Spleen (tissue), 11 donors: ENCODE measurements around the gene STXBP6. TPM values are rescaled to one million over a fixed set of nuclear protein-coding genes. Genes with fewer than 3 reads are reported as not detected.

Experiments used
- DNase-seq: peaks from one replicate; pipeline ENCODE4 v3.0.0-alpha.2; 2020
- H3K27ac ChIP-seq, 8 donors: fragments of 200-600 bp; sonication (generic) in 7 of 8; 1 replicate in 4 of 8; 2 replicates in 4 of 8; pipeline versions ENCODE4 v1.5.0 to v1.8.0; 2016 to 2021; ENCODE audit warnings: inconsistent platforms in 4 of 8, mild to moderate bottlenecking in 4 of 8, moderate library complexity in 1 of 8
- H3K27me3 ChIP-seq, 7 donors: fragments of 200-600 bp; sonication (generic) in 6 of 7; replicated peaks in 1 of 7; 1 replicate in 4 of 7; 2 replicates in 3 of 7; pipeline versions ENCODE4 v1.5.0 to v1.8.0; 2016 to 2021; ENCODE audit warnings: inconsistent platforms in 3 of 7, mild to moderate bottlenecking in 1 of 7
- H3K36me3 ChIP-seq, 6 donors: fragments of 200-600 bp; sonication (generic) in 5 of 6; 1 replicate in 4 of 6; 2 replicates in 2 of 6; pipeline versions ENCODE4 v1.5.0 to v1.8.0; 2016 to 2021; ENCODE audit warnings: inconsistent platforms in 2 of 6
- H3K4me1 ChIP-seq, 6 donors: fragments of 200-600 bp; sonication (generic) in 5 of 6; 1 replicate in 3 of 6; 2 replicates in 3 of 6; pipeline versions ENCODE4 v1.5.0 to v1.8.0; 2016 to 2021; ENCODE audit warnings: inconsistent platforms in 3 of 6
- H3K4me3 ChIP-seq, 8 donors: fragments of 200-600 bp; sonication (generic) in 7 of 8; 1 replicate in 4 of 8; 2 replicates in 4 of 8; pipeline versions ENCODE4 v1.5.0 to v1.8.0; 2016 to 2021; ENCODE audit warnings: inconsistent platforms in 4 of 8, mild to moderate bottlenecking in 4 of 8, moderate library complexity in 2 of 8
- H3K9me3 ChIP-seq, 8 donors: fragments of 200-600 bp; sonication (generic) in 7 of 8; 1 replicate in 4 of 8; 2 replicates in 4 of 8; pipeline versions ENCODE4 v1.5.0 to v1.8.0; 2016 to 2021; ENCODE audit warnings: inconsistent platforms in 4 of 8
- POLR2A ChIP-seq, 3 donors: fragments of 450-650 bp; IDR thresholded peaks; one replicate each; pipeline ENCODE4 v1.5.1; 2017; ENCODE audit warnings: antibody characterized with exemption in 3 of 3, mild to moderate bottlenecking in 1 of 3
- POLR2AphosphoS5 ChIP-seq, 3 donors: sonication (generic); formaldehyde crosslinking; IDR thresholded peaks; one replicate each; pipeline ENCODE4 v1.5.1; 2017; ENCODE audit warnings: antibody characterized with exemption in 3 of 3
- WGBS, 5 donors: extraction: QIAGEN DNeasy Blood & Tissue Kit in 3 of 5; methylation state at CpG; one replicate each; pipeline versions ENCODE4 v1.1.5 to v1.1.7; 2013 to 2018; 5-methylcytosine and 5-hydroxymethylcytosine counted together
- intact Hi-C: fragments of 100-400 bp; cut with DNase I; formaldehyde crosslinking; loops from one replicate; pipeline ENCODE4 v1.15.0; 2023; ENCODE audit warnings: low total_unique reads
- polyA plus RNA-seq, 3 donors: library from polyadenylated mRNA; stranded (reverse); fragments of 200-250 nt; gene quantifications; one replicate each; pipeline ENCODE4 v1.2.1, GENCODE V29; 2013
- total RNA-seq, 7 donors: library from RNA; depleted of rRNA in 3 of 7; stranded (reverse); fragments of >200 nt in 3 of 7; fragmentation: NEBNext Ultra II Directional in 4 of 7; extraction: Animal tissue kit (Norgen Biotek cat#: 25700) in 4 of 7; gene quantifications; one replicate each; pipeline versions ENCODE4 v1.1.0 to v1.2.1, GENCODE V29; 2016 to 2021
- TF ChIP-seq, protein P1 (sequence below), 11 experiments: fragments of 200-600 bp in 7 of 11; fragments of 450-650 bp in 4 of 11; sonication (generic) in 4 of 11; IDR thresholded peaks in 8 of 11; conservative IDR thresholded peaks in 3 of 11; 1 replicate in 7 of 11; 2 replicates in 4 of 11; pipeline versions ENCODE4 v1.4.0 to v1.8.0; 2016 to 2021; ENCODE audit warnings: antibody characterized with exemption in 11 of 11, inconsistent platforms in 4 of 11, mild to moderate bottlenecking in 1 of 11
- donor health status: healthy with polysubstance abuse.
- donor health status: DM: no; HTN: no; CAD: no; lungs with moderate emphysema.
- donor health status: DM: no; HTN: no; CAD: no.
- donor health status: Bipolar disorder and iron deficiency.
- donor health status: healthy.
- donor health status: DM: no; HTN: no; CAD: no.
- donor health status: DM: yes; HTN: yes; CAD: no.

The STXBP6 gene
- total and polyA plus RNA-seq, 10 donors = 0.76 to 1.4 (median 0.87) TPM

DNA sequence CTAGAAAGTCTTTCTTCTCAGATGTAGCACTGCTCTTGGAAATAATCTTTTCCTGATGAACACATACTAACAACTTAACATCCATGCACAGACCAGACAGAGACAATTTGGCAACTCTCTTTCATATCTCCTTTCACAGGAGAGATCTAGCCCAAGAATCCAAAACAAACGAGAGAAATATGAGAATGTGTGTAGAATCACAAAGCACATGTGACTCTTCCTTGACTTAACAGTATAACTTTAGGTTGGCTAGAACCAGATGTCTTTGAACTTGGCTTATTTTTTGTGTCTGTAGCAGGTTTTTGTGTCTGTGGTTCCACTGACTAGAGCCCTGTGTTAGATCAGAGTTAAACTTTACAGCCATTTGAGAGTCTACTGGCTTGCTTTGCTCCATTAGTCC lies 114.2 kb downstream of the STXBP6 start:
- intact Hi-C loops = no loop called here
- Histone ChIP-seq H3K27ac (no peak overlapping the region), H3K36me3 (no peaks in the 10 kb centered on the region), H3K27me3 (peaks cover 0 to 15% (median 0%) of the 10 kb centered on the region in 7 donors), H3K9me3 (no peaks in the 10 kb centered on the region), H3K4me3 (no peak overlapping the region), H3K4me1 (no peaks in the 10 kb centered on the region)
- 74 to 92% (median 81%) methylated on average over 1 of the region's 1 CpG for WGBS, 5 donors
- no peak for TF ChIP-seq POLR2A (IDR thresholded peaks at IDR 0.05)
- TF ChIP-seq, protein P1, sequence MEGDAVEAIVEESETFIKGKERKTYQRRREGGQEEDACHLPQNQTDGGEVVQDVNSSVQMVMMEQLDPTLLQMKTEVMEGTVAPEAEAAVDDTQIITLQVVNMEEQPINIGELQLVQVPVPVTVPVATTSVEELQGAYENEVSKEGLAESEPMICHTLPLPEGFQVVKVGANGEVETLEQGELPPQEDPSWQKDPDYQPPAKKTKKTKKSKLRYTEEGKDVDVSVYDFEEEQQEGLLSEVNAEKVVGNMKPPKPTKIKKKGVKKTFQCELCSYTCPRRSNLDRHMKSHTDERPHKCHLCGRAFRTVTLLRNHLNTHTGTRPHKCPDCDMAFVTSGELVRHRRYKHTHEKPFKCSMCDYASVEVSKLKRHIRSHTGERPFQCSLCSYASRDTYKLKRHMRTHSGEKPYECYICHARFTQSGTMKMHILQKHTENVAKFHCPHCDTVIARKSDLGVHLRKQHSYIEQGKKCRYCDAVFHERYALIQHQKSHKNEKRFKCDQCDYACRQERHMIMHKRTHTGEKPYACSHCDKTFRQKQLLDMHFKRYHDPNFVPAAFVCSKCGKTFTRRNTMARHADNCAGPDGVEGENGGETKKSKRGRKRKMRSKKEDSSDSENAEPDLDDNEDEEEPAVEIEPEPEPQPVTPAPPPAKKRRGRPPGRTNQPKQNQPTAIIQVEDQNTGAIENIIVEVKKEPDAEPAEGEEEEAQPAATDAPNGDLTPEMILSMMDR (IDR thresholded peaks at IDR 0.05 in 8 of 11, conservative IDR thresholded peaks at IDR 0.05 in 3 of 11) = no peak
- TF ChIP-seq POLR2AphosphoS5 (IDR thresholded peaks at IDR 0.05) = no peak
- no peak for DNase-seq

DNA sequence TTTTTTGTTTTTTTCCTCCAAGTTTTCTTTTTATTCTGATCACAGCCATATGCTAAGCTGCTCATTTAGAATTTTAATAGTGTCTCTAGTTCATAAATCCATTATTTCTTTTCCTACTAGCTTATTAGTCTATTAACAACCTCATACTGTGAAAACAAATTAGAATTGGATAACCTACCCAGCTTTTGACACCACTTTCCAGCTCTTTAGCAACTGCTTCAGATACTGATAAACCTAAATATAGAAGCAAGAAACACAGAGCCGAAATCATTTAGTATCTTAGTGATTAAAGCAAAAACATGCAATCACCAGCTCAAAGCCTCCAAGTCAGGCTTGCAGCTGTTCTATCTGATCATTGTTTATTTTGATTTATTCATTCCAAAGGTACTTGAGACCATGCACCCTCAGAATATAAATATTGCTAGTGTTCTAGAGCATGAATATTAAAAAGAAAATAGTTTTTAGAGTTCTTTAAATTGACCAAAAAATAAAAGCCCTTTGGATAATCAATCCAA lies 121.5 kb downstream of the STXBP6 start:
- no peak for DNase-seq
- Histone ChIP-seq H3K9me3 (no peaks in the 10 kb centered on the region), H3K27ac (no peak overlapping the region), H3K27me3 (peaks cover 0 to 15% (median 0%) of the 10 kb centered on the region in 7 donors), H3K4me1 (no peaks in the 10 kb centered on the region), H3K36me3 (no peaks in the 10 kb centered on the region), H3K4me3 (no peak overlapping the region)
- intact Hi-C loops = no loop called here
- 73 to 87% (median 79%) methylated on average over 1 of the region's 1 CpG for WGBS, 5 donors
- TF ChIP-seq, protein P1 (IDR thresholded peaks at IDR 0.05 in 8 of 11, conservative IDR thresholded peaks at IDR 0.05 in 3 of 11) = no peak

DNA sequence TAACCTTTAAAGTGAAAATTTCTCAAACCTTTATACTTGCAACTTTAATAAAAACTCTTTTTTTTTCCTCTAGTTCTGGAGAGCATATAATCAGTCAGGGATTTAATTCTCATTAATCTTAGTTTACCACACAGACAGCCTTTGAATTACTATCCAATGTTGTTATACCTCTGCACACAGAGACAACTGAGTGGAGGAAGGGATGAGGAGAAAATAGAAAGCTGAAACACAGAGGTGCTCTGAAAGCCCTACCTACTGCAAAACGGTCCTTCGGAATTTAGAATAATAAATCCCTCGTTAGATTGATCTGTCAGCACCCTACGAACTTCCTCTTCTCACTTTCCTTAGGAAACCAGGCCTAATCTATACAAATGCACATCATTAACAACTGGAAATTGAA lies 122.1 kb downstream of the STXBP6 start:
- intact Hi-C loops = no loop called here
- 13 to 25% (median 21%) methylated on average over 4 of the region's 4 CpGs for WGBS, 5 donors

DNA sequence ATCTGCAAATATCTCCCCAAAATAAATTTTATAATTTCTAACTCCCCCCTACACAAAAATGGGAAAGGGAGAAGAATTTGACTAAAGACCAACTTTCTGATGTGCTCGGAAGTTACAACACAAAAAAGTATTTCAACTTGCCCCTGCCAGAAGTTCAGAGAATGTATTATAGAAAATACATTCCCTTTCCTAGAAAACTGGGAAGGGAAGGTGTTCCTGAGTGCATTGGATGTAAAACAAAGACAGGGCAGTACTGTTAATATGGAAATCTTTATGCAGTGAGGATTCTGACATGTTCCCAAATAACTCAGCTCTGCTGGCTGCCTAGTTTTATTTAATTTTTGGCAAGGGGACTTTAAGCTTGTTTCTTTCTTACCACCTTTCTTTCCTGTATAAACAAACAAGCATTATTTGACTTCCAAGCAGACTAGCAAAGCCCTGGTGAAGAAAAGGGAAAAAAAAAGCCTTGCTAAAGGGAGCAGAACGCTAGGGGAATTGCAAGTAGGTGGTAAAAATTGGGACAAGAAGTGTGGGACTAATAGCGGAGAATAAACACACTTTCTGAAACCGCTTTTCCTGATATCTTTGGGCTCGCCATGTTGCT lies 124.1 kb downstream of the STXBP6 start:
- Histone ChIP-seq H3K4me3 (no peak overlapping the region), H3K36me3 (no peaks in the 10 kb centered on the region), H3K27me3 (no peaks in the 10 kb centered on the region), H3K9me3 (no peaks in the 10 kb centered on the region), H3K27ac (no peak overlapping the region), H3K4me1 (no peaks in the 10 kb centered on the region)
- TF ChIP-seq, protein P1 (IDR thresholded peaks at IDR 0.05 in 8 of 11, conservative IDR thresholded peaks at IDR 0.05 in 3 of 11) = no peak
- no peak for TF ChIP-seq POLR2A (IDR thresholded peaks at IDR 0.05)
- TF ChIP-seq POLR2AphosphoS5 (IDR thresholded peaks at IDR 0.05) = no peak
- no peak for DNase-seq
- intact Hi-C loops = no loop called here
- WGBS, 5 donors = 82 to 94% (median 86%) methylated on average over 5 of the region's 5 CpGs

More for the DNA sequence above, 122.1 kb downstream of the STXBP6 start:
- Histone ChIP-seq H3K27ac (no peak overlapping the region), H3K27me3 (peaks cover 0 to 9% (median 0%) of the 10 kb centered on the region in 7 donors), H3K4me1 (no peaks in the 10 kb centered on the region), H3K4me3 (no peak overlapping the region), H3K36me3 (no peaks in the 10 kb centered on the region), H3K9me3 (no peaks in the 10 kb centered on the region)
- TF ChIP-seq POLR2AphosphoS5 (IDR thresholded peaks at IDR 0.05) (no peak), POLR2A (IDR thresholded peaks at IDR 0.05) (no peak)
- TF ChIP-seq, protein P1 (IDR thresholded peaks at IDR 0.05 in 8 of 11, conservative IDR thresholded peaks at IDR 0.05 in 3 of 11) = no peak
- no peak for DNase-seq
